WERI-Rb-1 (cell line): Measurements from ENCODE around the gene RAD51B.
A peak's percentile ranks its signal among the peaks of the same experiment; 100 is the strongest.
"Not testable (repeated sequence)": the region's sequence is repeated elsewhere in the genome, so short reads cannot be mapped to it uniquely, and the experiment has no call there.

ENCODE experiments used
- DNase-seq: peaks from one replicate; pipeline ENCODE4 v3.0.0-alpha.2; 2020
- H3K27ac ChIP-seq: fragments of 250-450 bp; sonication (Bioruptor Pico); 2 replicates; pipeline ENCODE4 v1.5.1; 2020; ENCODE audit warnings: mild to moderate bottlenecking, moderate library complexity
- H3K27me3 ChIP-seq: fragments of 250-450 bp; sonication (Bioruptor Pico); 2 replicates; pipeline ENCODE4 v1.5.1; 2021; ENCODE audit warnings: mild to moderate bottlenecking, low read depth, moderate library complexity; ENCODE audit not compliant: insufficient read depth, severe bottlenecking
- H3K36me3 ChIP-seq: fragments of 250-450 bp; sonication (Bioruptor Pico); 2 replicates; pipeline ENCODE4 v1.5.1; 2020; ENCODE audit warnings: mild to moderate bottlenecking, moderate library complexity
- H3K4me3 ChIP-seq: 2 replicates; pipeline ENCODE4 v1.5.1; 2011; ENCODE audit warnings: low read depth, mild to moderate bottlenecking, control low read depth, low read length
- H3K9me3 ChIP-seq: fragments of 250-450 bp; sonication (Bioruptor Pico); 2 replicates; pipeline ENCODE4 v1.5.1; 2021; ENCODE audit warnings: mild to moderate bottlenecking, moderate library complexity; ENCODE audit not compliant: severe bottlenecking
- TF ChIP-seq, protein P1 (sequence below): IDR thresholded peaks from 2 replicates; pipeline ENCODE4 v1.5.1; 2011; ENCODE audit warnings: low read depth, mild to moderate bottlenecking, control low read depth, inconsistent platforms, low read length

RAD51B gene

DNA sequence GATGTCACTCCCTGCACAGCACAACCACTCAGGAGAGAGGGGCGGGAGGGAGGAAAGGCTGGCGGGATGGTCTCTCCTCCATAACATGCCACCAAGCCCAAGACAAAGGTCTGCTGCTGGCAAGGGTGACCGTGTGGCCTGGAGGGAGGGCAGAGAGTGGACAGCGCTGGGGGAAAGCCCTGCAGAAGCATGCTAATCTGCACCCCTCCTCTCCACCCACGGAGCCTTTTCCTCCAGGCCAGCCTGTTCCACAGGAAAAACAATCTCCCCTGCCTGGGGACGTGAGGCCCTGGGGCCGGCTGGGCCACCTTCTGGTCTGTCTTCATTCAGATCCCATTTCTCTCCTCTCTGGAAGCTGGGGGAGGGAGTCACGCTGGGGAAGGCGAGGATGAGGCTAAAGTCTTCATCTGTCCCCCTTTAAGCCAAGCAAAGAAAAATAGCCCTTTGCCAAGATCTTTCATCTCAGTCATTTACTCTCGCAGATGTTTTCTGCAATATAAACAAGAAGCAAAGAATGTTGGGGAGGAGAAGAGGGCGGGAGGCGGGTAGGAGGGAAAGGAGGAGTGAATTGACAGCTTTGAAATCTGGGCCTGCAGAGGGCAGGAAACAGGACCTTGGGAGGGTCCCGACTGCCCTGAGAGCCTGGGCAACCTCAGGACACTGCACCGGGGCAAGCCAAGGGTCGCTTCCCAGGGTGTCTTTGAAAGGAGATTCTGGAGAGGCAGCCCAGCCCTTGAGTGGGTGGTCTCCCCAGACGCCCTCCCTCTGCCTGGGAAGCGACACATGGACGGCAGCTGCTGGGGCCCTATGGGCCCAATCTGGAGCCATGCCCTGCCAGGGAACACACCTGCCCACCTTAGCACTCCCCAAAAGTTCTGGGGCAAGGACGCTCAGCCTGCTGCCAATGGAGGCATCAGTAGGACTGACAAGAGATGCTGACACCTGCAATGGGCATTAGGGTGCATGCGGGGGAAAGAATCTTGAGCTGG is 839.7 kb downstream of the RAD51B start:
- H3K4me3 ChIP-seq = no peak overlapping the region
- H3K27ac ChIP-seq = peak overlapping the region; percentile 7; the same call in 1 of the 2 replicates

DNA sequence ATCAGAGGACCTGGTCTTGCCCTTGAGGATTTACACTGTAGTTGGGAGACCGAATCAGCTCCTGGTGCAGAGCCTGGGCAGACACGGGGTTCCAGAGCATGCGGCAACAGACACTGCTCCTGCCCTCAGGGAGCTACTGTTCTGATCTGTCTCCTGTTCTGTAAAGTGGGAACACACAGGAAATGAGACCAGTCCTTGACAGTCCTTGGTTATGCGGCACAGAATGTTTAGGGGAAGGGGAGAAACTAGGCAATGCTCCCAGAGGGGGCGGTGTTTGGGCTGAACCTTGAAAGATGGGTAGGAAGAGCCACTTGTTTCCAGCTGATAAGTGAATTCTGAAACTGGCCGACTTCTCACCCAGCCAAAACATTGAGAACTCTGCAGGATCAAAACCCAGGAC is 840.9 kb downstream of the RAD51B start:
- TF ChIP-seq, protein P1, sequence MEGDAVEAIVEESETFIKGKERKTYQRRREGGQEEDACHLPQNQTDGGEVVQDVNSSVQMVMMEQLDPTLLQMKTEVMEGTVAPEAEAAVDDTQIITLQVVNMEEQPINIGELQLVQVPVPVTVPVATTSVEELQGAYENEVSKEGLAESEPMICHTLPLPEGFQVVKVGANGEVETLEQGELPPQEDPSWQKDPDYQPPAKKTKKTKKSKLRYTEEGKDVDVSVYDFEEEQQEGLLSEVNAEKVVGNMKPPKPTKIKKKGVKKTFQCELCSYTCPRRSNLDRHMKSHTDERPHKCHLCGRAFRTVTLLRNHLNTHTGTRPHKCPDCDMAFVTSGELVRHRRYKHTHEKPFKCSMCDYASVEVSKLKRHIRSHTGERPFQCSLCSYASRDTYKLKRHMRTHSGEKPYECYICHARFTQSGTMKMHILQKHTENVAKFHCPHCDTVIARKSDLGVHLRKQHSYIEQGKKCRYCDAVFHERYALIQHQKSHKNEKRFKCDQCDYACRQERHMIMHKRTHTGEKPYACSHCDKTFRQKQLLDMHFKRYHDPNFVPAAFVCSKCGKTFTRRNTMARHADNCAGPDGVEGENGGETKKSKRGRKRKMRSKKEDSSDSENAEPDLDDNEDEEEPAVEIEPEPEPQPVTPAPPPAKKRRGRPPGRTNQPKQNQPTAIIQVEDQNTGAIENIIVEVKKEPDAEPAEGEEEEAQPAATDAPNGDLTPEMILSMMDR = no peak
- Histone ChIP-seq H3K27ac (no peak overlapping the region), H3K36me3 (no peaks in the 10 kb centered on the region), H3K27me3 (no peaks in the 10 kb centered on the region), H3K9me3 (no peaks in the 10 kb centered on the region), H3K4me3 (no peak overlapping the region)
- no peak for DNase-seq

More for the DNA sequence above, 839.7 kb downstream of the RAD51B start:
- H3K27me3 ChIP-seq = no peaks in the 10 kb centered on the region
- no peaks in the 10 kb centered on the region for H3K36me3 ChIP-seq
- TF ChIP-seq, protein P1 = no peak
- DNase-seq = peak; percentile 23
- no peaks in the 10 kb centered on the region for H3K9me3 ChIP-seq

DNA sequence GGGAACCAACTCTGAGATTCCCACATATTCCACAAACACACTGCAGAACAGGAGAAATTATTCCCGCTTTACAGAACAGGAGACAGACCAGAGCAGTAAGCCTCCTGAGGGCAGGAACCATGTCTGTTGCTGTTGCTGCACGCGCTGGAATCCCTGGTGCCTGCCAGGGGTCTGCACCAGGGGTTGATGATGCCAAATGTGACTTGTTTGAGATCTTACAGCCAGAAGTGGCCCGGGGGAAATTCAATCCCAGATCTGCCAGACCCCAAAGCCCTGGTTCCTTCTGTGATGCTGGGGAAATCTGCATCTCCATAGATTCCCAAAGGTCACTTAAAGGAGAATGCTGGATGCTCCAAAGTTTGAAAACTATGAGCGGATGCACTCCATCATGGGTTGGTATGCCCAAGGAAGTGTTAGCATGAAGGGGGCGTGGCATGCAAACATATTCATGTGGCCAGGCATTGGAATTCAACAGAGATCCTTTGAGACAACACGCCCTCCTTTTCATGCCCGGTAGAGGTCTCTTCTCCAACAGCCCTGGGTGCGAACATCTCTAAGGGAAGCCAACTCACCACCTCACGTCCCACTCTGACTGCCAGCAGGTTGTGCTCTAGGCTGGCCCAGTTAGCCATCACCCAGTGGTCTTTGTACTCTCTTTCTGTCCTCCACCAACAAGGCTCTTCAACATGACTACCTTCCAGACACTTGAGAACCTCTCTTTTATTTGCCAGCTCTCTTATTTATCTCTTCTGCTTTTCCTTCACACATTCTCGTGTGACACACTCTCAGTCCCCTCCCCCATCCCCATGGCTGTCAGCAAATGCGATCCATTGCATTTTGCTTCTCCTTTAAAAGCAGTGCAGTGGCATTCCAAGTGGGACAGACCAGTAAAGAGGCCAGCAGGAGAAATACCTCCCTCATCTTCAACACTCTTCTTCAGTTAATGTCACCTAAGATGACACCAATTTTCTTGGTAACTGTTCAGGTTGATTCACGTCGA is 841.9 kb downstream of the RAD51B start:
- Histone ChIP-seq H3K27me3 (no peaks in the 10 kb centered on the region), H3K27ac (peak overlapping the region; percentile 38; the same call in 1 of the 2 replicates), H3K36me3 (no peaks in the 10 kb centered on the region), H3K9me3 (no peaks in the 10 kb centered on the region), H3K4me3 (no peak overlapping the region)
- DNase-seq = no peak
- TF ChIP-seq, protein P1 = no peak

- TF ChIP-seq, protein P1 = no peak
- Histone ChIP-seq H3K27me3 (no peaks in the 10 kb centered on the region), H3K27ac (peak overlapping the region; percentile 42), H3K4me3 (no peak overlapping the region), H3K9me3 (no peaks in the 10 kb centered on the region), H3K36me3 (no peaks in the 10 kb centered on the region)
- DNase-seq = peak; percentile 69
Measured at GRCh38 chr14:68662392-68662791, 842.8 kb downstream of the RAD51B start.

DNA sequence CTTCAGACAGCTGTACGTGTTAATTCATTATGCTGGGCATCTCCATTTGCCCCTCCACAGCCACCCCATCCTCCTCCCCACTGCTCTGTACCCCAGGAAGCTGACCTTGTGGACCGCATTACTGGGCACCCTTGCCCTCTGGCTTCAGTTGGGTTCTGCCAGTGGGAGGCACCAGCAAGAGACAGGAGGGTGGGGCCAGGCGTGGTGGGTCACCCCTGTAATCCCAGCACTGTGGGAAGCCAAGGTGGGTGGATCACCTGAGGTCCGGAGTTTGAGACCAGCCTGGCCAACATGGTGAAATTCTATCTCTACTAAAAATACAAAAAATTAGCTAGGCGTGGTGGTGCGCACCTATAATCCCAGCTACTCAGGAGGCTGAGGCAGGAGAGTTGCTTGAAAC is 843.2 kb downstream of the RAD51B start:
- H3K4me3 ChIP-seq, H3K9me3 ChIP-seq, H3K36me3 ChIP-seq, DNase-seq, H3K27me3 ChIP-seq: not testable (repeated sequence)
- peak overlapping the region; percentile 42 for H3K27ac ChIP-seq
